NCI-H1694 (cell line): ENCODE measurements around the gene HGS.
"Not testable (repeated sequence)": the region's sequence is repeated elsewhere in the genome, so short reads cannot be mapped to it uniquely, and the experiment has no call there.

Experiments
- DNase-seq: peaks from one replicate; lab custom pipeline; 2025; lab: John Stamatoyannopoulos, UW

HGS gene

GRCh38 chr17:81717049-81717765, 33.4 kb downstream of the HGS start:
- no peak for DNase-seq

DNA sequence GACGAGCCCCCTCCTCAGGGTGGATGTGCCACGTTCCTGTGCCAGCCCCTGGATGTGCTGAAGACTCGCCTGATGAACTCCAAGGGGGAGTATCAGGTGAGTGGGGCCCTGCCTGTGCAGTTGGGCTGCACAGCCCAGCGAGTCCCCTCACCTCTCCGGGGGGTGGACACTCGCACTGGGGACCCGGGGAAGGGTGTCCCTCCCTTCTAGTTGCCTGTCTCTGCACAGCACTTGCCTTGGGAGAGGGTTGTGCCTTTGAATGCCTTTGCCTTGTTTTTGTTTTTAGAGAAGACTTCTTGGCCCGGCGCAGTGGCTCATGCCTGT, 33.9 kb downstream of the HGS start:
- no peak for DNase-seq

DNA sequence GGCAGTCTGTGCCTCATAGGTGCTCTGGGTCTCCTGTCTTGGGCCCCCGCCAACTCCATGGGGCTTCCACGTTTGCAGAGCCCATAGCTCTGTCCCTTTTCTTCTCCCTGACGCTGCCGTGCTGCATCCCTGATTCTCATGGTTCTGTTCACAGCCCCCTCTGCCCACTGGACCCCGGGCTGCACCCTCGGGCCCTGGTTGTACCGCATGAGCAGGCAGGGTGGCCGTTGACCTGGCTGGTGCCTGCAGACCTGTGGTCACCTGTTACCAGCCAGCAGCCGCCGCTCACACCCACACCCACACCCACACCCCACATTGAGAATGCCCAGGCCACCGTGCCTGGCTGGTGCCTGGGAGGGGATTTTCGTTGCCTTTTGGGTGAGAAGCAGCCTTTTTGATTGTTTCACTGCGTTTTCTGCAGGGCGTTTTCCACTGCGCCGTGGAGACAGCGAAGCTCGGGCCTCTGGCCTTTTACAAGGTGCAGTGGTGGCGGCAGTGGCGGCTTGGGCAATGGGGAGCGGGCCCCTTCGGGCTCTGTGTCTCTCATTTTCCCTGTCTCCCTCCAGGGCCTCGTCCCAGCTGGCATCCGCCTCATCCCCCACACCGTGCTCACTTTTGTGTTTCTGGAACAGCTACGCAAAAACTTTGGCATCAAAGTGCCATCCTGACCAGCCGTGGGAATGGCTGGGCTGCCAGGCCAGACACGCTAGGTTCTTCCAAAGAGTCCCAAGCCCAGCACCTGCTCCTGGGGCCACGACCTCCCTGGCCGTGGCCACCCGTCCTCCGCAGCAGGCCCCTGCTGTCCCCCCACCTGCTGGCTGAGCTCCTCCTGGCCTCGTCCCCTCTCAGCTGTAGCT, 35.8 kb downstream of the HGS start:
- DNase-seq, result no peak

- DNase-seq, result no peak
Observed at GRCh38 chr17:81720267-81721071, 36.7 kb downstream of the HGS start.

GRCh38 chr17:81722184-81723120, 38.6 kb downstream of the HGS start:
- no peak for DNase-seq

GRCh38 chr17:81723651-81724209, 39.9 kb downstream of the HGS start:
- DNase-seq, result no peak

GRCh38 chr17:81725439-81725838, 41.6 kb downstream of the HGS start:
- DNase-seq, result no peak

DNA sequence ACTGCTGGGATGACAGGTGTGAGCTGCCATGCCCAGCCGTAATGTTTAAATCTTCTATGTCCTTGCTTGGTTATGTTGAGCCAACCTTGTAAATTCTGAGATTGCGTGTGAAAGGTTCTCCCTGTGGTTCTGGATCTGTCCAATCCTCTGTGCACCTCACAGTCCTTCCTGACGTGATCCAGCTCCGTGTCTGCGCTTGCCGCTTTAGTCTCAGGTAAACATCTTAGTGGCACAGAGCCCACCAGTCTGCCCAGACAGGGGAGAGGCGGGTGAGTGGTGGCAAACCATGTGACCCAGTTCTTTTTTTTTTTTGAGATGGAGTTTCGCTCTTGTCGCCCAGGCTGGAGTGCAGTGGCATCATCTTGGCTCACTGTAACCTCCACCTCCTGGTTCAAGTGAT, 42.2 kb downstream of the HGS start:
- no peak for DNase-seq

DNA sequence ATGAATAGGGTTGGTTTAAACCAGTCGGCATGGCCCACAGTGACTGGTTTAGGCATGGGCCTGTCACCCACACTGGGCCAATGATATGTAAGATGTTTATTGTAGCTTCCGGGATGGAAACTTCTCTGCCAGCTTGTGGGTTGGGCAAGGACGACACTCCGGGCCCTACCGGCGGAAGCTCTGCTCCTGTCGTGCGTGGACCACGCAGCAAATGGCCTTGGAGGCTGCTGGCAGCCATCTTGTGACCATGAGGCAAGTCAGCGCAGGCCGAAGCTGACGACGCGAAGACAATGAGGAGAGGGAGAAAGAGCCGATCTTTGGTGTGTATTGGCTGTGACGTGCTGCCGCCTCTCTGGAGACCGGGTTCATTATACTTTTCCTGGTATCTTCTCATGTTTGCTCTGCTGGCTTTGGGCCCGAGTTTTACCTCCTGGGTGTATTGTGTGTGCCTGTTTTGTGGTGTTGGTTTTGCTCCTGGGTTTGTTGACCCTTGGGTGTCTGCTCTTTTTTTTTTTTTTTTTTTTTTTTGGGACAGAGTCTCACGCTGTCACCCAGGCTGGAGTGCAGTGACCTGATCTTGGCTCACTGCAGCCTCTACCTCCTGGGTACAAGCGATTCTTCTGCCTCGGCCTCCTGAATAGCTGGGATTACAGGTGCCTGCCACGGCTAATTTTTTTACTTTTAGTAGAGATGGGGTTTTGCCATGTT, 43.7 kb downstream of the HGS start:
- no peak for DNase-seq

DNA sequence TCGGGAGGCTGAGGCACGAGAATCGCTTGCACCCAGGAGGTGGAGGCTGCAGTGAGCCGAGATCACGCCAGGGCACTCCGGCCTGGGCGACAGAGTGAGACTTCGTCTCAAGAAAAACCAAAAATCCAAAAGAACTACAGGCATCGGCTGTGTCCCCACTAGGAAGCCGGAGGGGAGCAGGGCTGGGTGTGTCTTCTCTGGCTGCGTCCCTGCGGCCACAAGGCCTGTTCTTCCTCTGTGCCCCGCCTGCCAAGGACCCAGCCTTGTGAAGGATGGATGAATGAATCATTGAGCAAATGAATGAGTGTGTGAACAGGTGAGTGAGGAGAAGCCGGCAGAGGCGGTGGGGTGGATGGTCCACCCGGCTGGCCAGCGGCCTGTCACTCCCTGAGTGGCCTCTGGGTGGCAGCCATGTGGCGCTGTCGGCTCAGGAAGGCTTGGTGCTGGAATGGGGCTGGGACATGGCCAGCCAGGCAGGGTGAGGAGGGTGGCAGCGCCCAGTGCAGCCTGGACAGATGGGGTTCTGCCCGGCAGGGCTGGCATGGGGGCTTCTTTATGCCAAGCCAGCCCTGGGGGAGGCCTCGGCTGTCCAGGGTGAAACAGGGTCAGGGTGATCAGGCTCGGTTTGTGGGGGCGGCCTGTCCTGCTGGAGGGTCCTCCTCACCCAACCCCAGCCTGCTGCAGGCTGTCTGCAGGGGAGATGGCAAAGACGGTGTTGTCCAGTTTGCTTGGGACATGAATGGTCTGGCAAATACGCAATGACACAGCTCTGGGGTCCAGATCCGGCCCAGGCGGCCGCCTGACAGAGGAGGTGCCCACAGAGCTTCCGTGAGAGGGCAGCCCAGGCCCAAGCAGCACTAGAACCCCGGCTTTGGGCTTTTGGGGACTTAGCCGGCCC, 49.9 kb downstream of the HGS start:
- peak; percentile 57 for DNase-seq

DNA sequence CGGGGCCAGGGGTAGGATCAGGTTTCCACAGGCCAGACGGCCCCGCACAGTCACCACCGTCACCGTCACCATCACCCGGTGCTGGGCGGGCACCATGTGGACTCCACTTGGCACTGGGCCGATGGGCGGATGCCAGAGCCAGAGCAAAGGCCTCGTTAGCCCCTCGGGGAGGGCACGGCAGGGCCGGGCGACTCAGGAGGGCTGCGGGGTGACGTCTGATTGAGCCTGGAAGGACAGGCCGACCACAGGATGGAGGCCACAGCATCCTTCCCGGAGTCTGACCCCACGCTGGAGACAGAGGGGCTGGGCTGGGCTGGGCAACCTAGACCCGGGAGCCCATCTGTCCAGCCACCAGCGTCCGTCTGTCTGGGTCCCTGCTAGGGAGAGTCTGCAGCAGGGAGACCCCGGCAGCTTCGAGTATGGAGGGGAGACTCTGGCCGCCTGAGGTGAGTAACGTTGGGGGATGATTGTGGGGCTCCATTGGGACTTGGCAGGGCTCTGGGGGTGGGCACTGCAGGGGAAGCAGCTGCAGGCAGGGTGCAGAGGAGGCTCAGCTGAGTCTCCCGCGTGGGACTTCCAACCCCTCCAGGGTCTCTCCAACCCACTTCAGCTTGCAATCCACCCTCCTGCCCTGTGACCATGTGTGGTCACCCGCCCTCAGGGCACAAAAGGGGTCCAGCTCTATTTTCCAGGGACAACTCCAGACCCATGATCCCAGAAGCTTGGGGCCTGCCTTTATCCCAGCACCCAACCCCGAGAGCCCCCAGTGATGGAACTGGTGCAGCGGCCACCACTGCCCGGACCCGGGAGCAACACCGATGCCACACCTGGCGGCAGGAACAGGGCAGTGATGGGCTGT, 50.8 kb downstream of the HGS start:
- DNase-seq, result peak; percentile 20

DNA sequence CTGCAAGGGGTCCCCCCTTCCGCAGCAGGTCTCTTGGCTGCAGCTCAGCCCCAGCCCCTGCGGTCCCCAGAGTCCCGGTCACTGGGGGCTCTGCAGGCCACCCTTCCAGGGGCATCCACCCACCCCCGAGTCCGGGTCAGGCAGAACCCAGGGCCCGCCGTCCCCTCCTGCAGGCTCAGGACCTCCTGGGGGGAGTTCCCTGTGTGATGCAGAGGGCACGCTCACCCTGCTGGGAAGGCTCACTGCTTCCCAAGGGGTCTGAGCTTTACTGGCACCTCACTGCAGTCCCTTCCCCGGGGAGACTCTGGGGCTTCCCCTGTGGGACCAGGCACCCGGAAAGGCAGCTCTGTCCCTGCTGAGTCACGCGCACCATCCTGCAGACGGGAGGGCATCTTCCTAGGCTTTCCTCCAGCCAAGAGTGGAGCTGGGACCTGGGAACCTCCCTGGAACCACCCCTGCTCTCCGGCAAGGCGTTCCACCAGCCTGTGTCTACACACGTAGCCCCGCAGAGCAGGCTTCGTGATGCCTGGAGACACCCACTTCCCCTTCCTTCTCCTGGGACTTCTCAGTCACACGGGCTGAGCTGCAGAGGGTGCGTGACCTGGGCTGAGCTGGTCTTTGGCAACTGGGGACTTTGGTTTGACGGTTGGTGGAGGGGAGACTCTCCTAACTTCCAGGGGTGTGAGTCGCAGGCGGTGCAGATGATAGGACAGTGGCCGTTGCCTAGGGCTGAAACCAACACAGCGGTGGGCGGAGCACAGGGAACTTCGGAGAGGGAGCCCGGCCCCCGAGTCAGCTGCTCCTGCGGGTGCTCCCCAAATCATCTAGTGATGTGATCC, 51.7 kb downstream of the HGS start:
- DNase-seq, result peak; percentile 72

GRCh38 chr17:81737947-81738800, 54.4 kb downstream of the HGS start:
- DNase-seq, result no peak

- DNase-seq, result no peak
Observed at GRCh38 chr17:81738801-81739393, 55.1 kb downstream of the HGS start.

DNA sequence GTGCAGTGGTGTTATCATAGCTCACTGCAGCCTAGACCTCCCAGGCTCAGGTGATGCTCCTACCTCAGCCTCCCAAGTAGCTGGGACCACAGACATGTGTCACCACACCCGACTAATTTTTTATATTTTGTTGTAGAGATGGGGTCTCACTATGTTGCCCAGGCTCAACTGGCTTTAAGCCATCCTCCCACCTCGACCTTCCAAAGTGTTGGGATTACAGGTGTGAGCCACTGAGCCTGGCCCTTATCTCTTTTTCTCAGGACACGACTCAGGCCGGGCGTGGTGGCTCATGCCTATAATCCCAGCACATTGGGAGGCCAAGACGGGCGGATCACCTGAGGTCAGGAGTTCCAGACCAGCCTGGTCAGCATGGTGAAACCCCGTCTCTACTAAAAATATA, 55.8 kb downstream of the HGS start:
- not testable (repeated sequence) for DNase-seq

DNA sequence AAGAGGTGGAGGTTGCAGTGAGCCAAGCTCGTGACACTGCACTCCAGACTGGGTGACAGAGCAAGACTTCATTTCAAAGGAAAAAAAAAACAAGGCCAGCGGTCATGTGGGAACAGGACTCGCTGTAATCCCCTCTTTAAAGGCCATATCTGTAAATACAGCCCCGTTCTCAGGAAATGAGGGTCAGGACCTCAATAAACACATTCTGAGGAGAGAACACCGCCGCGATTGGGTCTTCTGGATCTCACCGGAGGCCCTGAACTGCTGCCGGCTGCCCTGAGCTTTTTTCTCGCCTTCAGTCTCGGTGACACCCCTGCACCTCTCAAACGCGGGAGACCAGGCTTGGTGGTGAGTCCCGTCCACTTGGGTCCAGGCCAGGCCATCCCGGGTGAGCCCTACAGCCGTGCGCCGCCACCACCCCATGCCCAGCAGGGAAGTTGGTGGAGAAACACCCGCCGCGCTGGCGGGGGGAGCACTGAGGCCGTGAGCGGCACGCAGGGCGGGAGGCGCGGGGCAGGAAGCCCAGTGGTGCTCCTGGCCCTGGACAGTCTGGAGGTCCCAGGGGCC, 56.7 kb downstream of the HGS start:
- no peak for DNase-seq
